Esophagus squamous epithelium (tissue), 5 donors: ENCODE measurements around the gene QPRT. TPM values are rescaled to one million over a fixed set of nuclear protein-coding genes. Genes with fewer than 3 reads are reported as not detected.

ENCODE experiments used
- DNase-seq: peaks from one replicate; lab custom pipeline; 2025; lab: John Stamatoyannopoulos, UW
- H3K27ac ChIP-seq, 4 donors: fragments of 200-600 bp; sonication (generic); one replicate each; pipeline ENCODE4 v1.5.1; 2016 to 2019; ENCODE audit warnings: mild to moderate bottlenecking in 1 of 4
- H3K27me3 ChIP-seq, 4 donors: fragments of 200-600 bp; sonication (generic); 1 replicate in 3 of 4; 2 replicates in 1 of 4; pipeline versions ENCODE4 v1.5.1 to v1.6.0; 2017 to 2021; ENCODE audit warnings: antibody characterized with exemption in 1 of 4
- H3K36me3 ChIP-seq, 3 donors: fragments of 200-600 bp; sonication (generic); one replicate each; pipeline ENCODE4 v1.5.1; 2016 to 2019
- H3K4me1 ChIP-seq, 3 donors: fragments of 200-600 bp; sonication (generic); one replicate each; pipeline ENCODE4 v1.5.1; 2017 to 2019
- H3K4me3 ChIP-seq, 4 donors: fragments of 200-600 bp; sonication (generic); 1 replicate in 3 of 4; 2 replicates in 1 of 4; pipeline ENCODE4 v1.5.1; 2016 to 2019; ENCODE audit warnings: mild to moderate bottlenecking in 2 of 4, moderate library complexity in 1 of 4
- H3K9me3 ChIP-seq, 3 donors: fragments of 200-600 bp; sonication (generic); one replicate each; pipeline ENCODE4 v1.5.1; 2016 to 2019
- POLR2A ChIP-seq, 4 donors: fragments of 450-650 bp; IDR thresholded peaks; one replicate each; pipeline ENCODE4 v1.6.1; 2017; ENCODE audit warnings: antibody characterized with exemption in 4 of 4, mild to moderate bottlenecking in 4 of 4, moderate library complexity in 3 of 4
- WGBS, 2 donors: methylation state at CpG; one replicate each; pipeline ENCODE4 v1.1.5; 2018; 5-methylcytosine and 5-hydroxymethylcytosine counted together
- intact Hi-C: fragments of 100-400 bp; cut with DNase I; formaldehyde crosslinking; loops from one replicate; pipeline ENCODE4 v1.15.0; 2022
- total RNA-seq, 4 donors: library from RNA; depleted of rRNA; stranded (reverse); fragments of >200 nt; gene quantifications; one replicate each; pipeline ENCODE4 v1.1.0, GENCODE V29; 2016
- TF ChIP-seq, protein P1 (sequence below), 6 experiments: fragments of 450-650 bp in 4 of 6; fragments of 200-600 bp in 2 of 6; sonication (generic) in 2 of 6; IDR thresholded peaks; one replicate each; pipeline ENCODE4 v1.5.1; 2016 to 2019; ENCODE audit warnings: antibody characterized with exemption in 6 of 6, mild to moderate bottlenecking in 4 of 6, moderate library complexity in 4 of 6
- donor health status: DM: yes; HTN: yes; CAD: no.

QPRT gene
- total RNA-seq, 4 donors from 2014 or later = 0.40 to 3.6 (median 1.9) TPM

DNA sequence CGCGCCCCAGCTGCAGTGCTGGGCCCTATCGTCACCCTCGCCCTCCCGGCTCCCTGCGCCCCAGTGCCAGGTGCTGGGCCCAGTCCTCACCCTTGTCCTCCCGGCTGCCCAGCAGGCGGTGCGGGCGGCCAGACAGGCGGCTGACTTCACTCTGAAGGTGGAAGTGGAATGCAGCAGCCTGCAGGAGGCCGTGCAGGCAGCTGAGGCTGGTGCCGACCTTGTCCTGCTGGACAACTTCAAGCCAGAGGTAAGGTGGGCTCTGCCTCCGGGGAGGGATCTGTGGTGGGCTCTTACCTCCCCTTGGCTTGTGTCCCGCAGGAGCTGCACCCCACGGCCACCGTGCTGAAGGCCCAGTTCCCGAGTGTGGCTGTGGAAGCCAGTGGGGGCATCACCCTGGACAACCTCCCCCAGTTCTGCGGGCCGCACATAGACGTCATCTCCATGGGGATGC lies 17.9 kb downstream of the QPRT start:
- H3K27ac ChIP-seq = no peak overlapping the region
- no peaks in the 10 kb centered on the region for H3K36me3 ChIP-seq
- 92 to 100% methylated on average over 2 to 7 of the region's 21 CpGs for WGBS, 2 donors
- H3K9me3 ChIP-seq = no peaks in the 10 kb centered on the region
- peaks cover 0 to 12% (median 0%) of the 10 kb centered on the region in 3 donors for H3K4me1 ChIP-seq
- intact Hi-C loops = loop anchor here (5.0 kb wide), 1 partner anchor 330 kb away; no protein-coding TSS in a partner anchor
- H3K4me3 ChIP-seq = no peak overlapping the region
- H3K27me3 ChIP-seq = peaks cover 0 to 5% (median 0%) of the 10 kb centered on the region in 4 donors
- no peak for DNase-seq
- TF ChIP-seq POLR2A (IDR thresholded peaks at IDR 0.05) = no peak
- TF ChIP-seq, protein P1, sequence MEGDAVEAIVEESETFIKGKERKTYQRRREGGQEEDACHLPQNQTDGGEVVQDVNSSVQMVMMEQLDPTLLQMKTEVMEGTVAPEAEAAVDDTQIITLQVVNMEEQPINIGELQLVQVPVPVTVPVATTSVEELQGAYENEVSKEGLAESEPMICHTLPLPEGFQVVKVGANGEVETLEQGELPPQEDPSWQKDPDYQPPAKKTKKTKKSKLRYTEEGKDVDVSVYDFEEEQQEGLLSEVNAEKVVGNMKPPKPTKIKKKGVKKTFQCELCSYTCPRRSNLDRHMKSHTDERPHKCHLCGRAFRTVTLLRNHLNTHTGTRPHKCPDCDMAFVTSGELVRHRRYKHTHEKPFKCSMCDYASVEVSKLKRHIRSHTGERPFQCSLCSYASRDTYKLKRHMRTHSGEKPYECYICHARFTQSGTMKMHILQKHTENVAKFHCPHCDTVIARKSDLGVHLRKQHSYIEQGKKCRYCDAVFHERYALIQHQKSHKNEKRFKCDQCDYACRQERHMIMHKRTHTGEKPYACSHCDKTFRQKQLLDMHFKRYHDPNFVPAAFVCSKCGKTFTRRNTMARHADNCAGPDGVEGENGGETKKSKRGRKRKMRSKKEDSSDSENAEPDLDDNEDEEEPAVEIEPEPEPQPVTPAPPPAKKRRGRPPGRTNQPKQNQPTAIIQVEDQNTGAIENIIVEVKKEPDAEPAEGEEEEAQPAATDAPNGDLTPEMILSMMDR (IDR thresholded peaks at IDR 0.05) = no peak

DNA sequence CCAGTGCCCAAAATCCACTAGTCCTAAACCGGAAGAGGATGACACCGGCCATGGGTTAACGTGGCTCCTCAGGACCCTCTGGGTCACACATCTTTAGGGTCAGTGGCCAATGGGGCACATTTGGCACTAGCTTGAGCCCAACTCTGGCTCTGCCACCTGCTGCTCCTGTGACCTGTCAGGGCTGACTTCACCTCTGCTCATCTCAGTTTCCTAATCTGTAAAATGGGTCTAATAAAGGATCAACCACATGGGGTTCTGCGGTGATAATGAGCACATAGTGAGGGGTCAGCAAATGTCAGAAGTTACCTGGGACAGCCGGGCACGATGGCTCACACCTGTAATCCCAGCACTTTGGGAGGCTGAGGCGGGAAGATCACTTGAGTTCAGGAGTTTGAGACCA lies 18.4 kb downstream of the QPRT start:
- WGBS, 2 donors = 90 to 94% methylated on average over 5 to 7 of the region's 7 CpGs
- TF ChIP-seq, protein P1 (IDR thresholded peaks at IDR 0.05) = no peak
- no peak for TF ChIP-seq POLR2A (IDR thresholded peaks at IDR 0.05)
- Histone ChIP-seq H3K36me3 (no peaks in the 10 kb centered on the region), H3K27me3 (peaks cover 0 to 5% (median 0%) of the 10 kb centered on the region in 4 donors), H3K4me3 (no peak overlapping the region), H3K27ac (no peak overlapping the region), H3K4me1 (peaks cover 0 to 12% (median 0%) of the 10 kb centered on the region in 3 donors), H3K9me3 (no peaks in the 10 kb centered on the region)
- intact Hi-C loops = loop anchor here (5.0 kb wide), 1 partner anchor 330 kb away; no protein-coding TSS in a partner anchor
- no peak for DNase-seq

DNA sequence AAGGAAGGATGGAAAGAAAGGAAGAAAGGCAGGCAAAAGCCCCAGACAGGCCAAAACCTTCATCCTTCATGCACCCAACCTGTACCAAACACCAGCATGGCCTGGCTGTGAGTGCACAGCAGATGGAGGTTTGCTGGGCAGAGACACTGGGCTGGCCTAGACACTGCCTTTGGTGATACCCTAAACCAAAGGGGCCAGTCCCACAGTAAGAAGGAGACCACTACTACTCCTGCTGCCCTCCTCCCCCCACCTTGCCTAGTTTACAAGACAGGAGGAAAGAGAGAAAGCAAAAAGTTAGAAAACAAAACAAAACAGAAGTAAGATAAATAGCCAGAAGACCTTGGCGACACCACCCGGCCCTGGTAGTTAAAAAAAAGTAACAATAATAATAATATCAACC lies 19.1 kb downstream of the QPRT start:
- H3K27me3 ChIP-seq = peaks cover 0 to 5% (median 0%) of the 10 kb centered on the region in 4 donors
- intact Hi-C loops = loop anchor here (5.0 kb wide), 1 partner anchor 329 kb away; no protein-coding TSS in a partner anchor
- no peaks in the 10 kb centered on the region for H3K9me3 ChIP-seq
- H3K4me3 ChIP-seq = no peak overlapping the region
- H3K27ac ChIP-seq = no peak overlapping the region
- H3K4me1 ChIP-seq = peaks cover 0 to 12% (median 0%) of the 10 kb centered on the region in 3 donors
- no peak for DNase-seq
- WGBS, 2 donors = 66 to 74% methylated on average over 2 of the region's 2 CpGs
- TF ChIP-seq, protein P1 (IDR thresholded peaks at IDR 0.05) = no peak
- TF ChIP-seq POLR2A (IDR thresholded peaks at IDR 0.05) = no peak
- no peaks in the 10 kb centered on the region for H3K36me3 ChIP-seq

DNA sequence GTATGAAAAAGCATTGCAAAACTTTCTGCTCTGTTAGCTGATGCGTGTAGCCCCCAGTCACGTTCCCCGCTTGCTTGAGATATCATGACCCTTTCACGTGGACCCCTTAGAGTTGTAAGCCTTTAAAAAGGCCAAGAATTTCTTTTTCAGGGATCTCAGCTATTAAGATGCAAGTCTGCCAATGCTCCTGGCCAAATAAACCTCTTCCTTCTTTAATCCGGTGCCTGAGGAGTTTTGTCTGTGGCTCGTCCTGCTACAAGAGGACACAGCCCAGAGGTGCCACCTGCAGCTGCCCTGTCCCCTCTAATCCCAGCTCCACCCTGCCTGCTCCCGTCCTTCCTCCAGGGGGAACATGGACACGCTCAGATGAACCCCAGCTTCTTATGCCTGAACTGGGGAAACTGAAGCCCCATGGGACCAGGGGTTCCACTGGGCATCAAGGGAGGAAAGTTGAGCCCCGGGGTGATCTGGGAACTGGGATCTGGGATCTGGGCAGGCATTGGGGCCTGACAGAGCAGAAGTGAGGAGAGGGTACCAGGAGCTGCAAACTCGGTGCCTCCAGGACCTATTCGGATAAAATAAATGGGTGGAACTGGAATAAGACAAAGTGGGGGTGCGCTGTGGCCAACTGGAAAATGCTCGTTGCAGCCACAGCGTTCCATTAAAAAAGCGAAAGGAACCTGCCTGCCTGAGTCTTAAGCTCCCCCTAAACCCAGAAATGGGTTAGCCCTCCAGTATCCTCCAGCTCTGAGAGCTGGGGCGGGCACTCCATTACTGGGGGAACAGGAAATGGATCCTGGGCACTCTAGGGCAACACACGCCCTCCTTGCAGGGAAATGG lies 19.7 kb downstream of the QPRT start:
- intact Hi-C loops = loop anchor here (5.0 kb wide), 1 partner anchor 329 kb away; no protein-coding TSS in a partner anchor
- Histone ChIP-seq H3K4me1 (peaks cover 0 to 12% (median 0%) of the 10 kb centered on the region in 3 donors), H3K4me3 (no peak overlapping the region), H3K27me3 (peaks cover 0 to 5% (median 0%) of the 10 kb centered on the region in 4 donors), H3K9me3 (no peaks in the 10 kb centered on the region), H3K27ac (no peak overlapping the region), H3K36me3 (no peaks in the 10 kb centered on the region)
- 82 to 83% methylated on average over 15 of the region's 17 CpGs for WGBS, 2 donors
- TF ChIP-seq, protein P1 (IDR thresholded peaks at IDR 0.05) = no peak
- no peak for TF ChIP-seq POLR2A (IDR thresholded peaks at IDR 0.05)
- no peak for DNase-seq
